Fibroblast of lung (primary cell): ENCODE data around the gene BAIAP2. TPM values are rescaled to one million over a fixed set of nuclear protein-coding genes. Genes with fewer than 3 reads are reported as not detected.

ENCODE experiments used
- DNase-seq, 2 donors: peaks; one replicate each; pipeline versions ENCODE4 v3.0.0 to v3.0.0-alpha.2; 2010; ENCODE audit warnings: low read depth in 2 of 2
- H2AFZ ChIP-seq: 2 replicates; pipeline ENCODE4 v1.5.1; 2012; ENCODE audit warnings: low read length, control low read depth, inconsistent platforms
- H3K27ac ChIP-seq: 2 replicates; pipeline ENCODE4 v1.5.1; 2011; ENCODE audit warnings: low read length, control low read depth; ENCODE audit not compliant: insufficient read depth
- H3K27me3 ChIP-seq: 2 replicates; pipeline ENCODE4 v1.5.1; 2011; ENCODE audit warnings: mild to moderate bottlenecking, low read length; ENCODE audit not compliant: control insufficient read depth, insufficient read depth
- H3K36me3 ChIP-seq: 2 replicates; pipeline ENCODE4 v1.5.1; 2011; ENCODE audit warnings: low read length; ENCODE audit not compliant: control insufficient read depth, insufficient read depth
- H3K4me1 ChIP-seq: 2 replicates; pipeline ENCODE4 v1.5.1; 2011; ENCODE audit warnings: low read length; ENCODE audit not compliant: control insufficient read depth, insufficient read depth; ENCODE audit errors: extremely low read depth
- H3K4me2 ChIP-seq: 2 replicates; pipeline ENCODE4 v1.5.1; 2011; ENCODE audit warnings: low read length, control low read depth; ENCODE audit not compliant: insufficient read depth; ENCODE audit errors: extremely low read depth
- H3K4me3 ChIP-seq, 4 experiments: fragments of 200-600 bp in 1 of 4; sonication (generic) in 1 of 4; replicated peaks in 1 of 4; 2 replicates each; pipeline ENCODE4 v1.5.1; 2011 to 2016; ENCODE audit warnings: low read length in 4 of 4, low read depth in 3 of 4, mild to moderate bottlenecking in 3 of 4, control low read depth in 2 of 4, inconsistent platforms in 1 of 4, mixed read lengths in 1 of 4; ENCODE audit not compliant: insufficient read depth in 1 of 4; ENCODE audit errors: control extremely low read depth in 1 of 4
- H3K79me2 ChIP-seq: 2 replicates; pipeline ENCODE4 v1.5.1; 2012; ENCODE audit warnings: mild to moderate bottlenecking, low read length, inconsistent platforms; ENCODE audit not compliant: control insufficient read depth, insufficient read depth
- H3K9ac ChIP-seq: 2 replicates; pipeline ENCODE4 v1.5.1; 2011; ENCODE audit warnings: mild to moderate bottlenecking, low read length, control low read depth; ENCODE audit not compliant: insufficient read depth
- H3K9me3 ChIP-seq: 2 replicates; pipeline ENCODE4 v1.5.1; 2012; ENCODE audit warnings: low read depth, low read length; ENCODE audit not compliant: control insufficient read depth, insufficient read depth
- H4K20me1 ChIP-seq: 2 replicates; pipeline ENCODE4 v1.5.1; 2011; ENCODE audit warnings: low read length; ENCODE audit not compliant: control insufficient read depth, insufficient read depth; ENCODE audit errors: extremely low read depth
- CTCF ChIP-seq, 2 donors: IDR thresholded peaks in 1 of 2; conservative IDR thresholded peaks in 1 of 2; 1 replicate in 1 of 2; 2 replicates in 1 of 2; pipeline ENCODE4 v1.5.1; 2011 to 2012; ENCODE audit warnings: low read length in 2 of 2, control low read depth in 1 of 2, inconsistent platforms in 1 of 2, low read depth in 1 of 2, mild to moderate bottlenecking in 1 of 2
- EZH2 ChIP-seq: IDR thresholded peaks from 2 replicates; pipeline ENCODE4 v1.5.1; 2012; ENCODE audit warnings: low read length, control low read depth, mild to moderate bottlenecking; ENCODE audit errors: missing control alignments
- polyA plus RNA-seq, 2 donors: library from polyadenylated mRNA; depleted of rRNA in 1 of 2; stranded (reverse) in 1 of 2; unstranded in 1 of 2; fragments of >200 nt; gene quantifications; 2 replicates each; pipeline ENCODE4 v1.2.1, GENCODE V29; 2011 to 2012; ENCODE audit warnings: missing spikeins in 1 of 2
- total RNA-seq: library from RNA; depleted of rRNA; stranded (reverse); fragments of >200 nt; gene quantifications from 2 replicates; pipeline ENCODE4 v1.2.1, GENCODE V29; 2014

BAIAP2 gene
- total and polyA plus RNA-seq, 2 donors (not counting 1 experiment from before 2014, with no cell fraction given) = 6.0 to 13.4 TPM

DNA sequence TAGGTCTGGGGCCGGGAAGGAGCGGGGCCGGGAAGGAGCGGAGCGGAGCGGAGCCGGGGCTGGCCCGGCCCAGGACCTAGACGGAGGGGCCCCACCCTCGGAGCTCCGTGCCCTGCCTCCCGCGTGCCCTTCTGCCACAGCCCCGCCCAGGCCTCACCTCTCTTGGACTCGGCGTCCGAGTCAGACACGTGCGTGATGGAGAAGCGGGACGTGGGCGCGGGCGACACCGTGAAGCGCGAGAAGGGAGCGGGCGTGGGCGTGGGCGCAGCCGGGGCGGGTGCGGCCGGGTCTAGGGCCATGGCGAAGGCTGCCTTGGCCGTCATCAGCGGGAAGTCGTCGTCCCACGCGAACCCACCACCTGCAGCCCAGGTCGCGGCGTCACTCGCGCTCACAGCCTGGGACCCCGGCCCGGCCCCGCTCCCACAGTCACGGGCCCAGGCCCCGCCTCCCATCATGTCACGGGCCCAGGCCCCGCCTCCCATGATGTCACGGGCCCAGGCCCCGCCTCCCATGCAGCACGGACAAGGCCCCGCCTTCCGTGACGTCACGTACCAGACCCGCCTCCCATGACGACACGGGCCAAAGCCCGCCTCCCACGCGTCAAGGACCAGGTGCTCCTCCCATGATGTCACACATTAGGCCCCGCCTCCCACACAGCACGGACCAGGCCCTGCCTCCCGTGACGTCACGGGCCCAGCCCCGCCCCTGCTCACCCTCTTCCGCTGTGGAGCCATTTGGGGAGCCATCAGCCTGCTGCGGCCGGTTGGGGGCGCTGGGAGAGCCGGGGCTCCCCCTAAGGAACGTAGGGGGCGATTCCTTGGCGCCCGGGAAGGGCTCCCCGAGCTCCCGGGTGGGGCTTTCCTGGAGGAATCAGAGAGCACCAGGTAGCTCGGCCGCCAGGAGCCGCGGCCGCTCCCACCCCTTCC lies 84.5 kb downstream of the BAIAP2 start:
- H3K4me3 ChIP-seq = peak overlapping the region; percentile 19 to 50 (median 44)
- no peaks in the 10 kb centered on the region for H3K27me3 ChIP-seq
- peak overlapping the region; percentile 80 for H3K4me2 ChIP-seq
- H3K9ac ChIP-seq = peak overlapping the region; percentile 59
- no peaks in the 10 kb centered on the region for H3K9me3 ChIP-seq
- DNase-seq = peak; percentile 92 to 96
- TF ChIP-seq EZH2 (no peak), CTCF (conservative IDR thresholded peaks at IDR 0.05 in 1 of 2, IDR thresholded peaks at IDR 0.05 in 1 of 2; ENCODE audit: low read depth in 1 of 2, low read length in 2 of 2) (no peak)
- H3K27ac ChIP-seq = peak overlapping the region; percentile 47
- peak overlapping the region; percentile 44 for H2AFZ ChIP-seq
- no peaks in the 10 kb centered on the region for H3K36me3 ChIP-seq
- no peaks in the 10 kb centered on the region for H3K79me2 ChIP-seq
- H4K20me1 ChIP-seq = no peaks in the 10 kb centered on the region
- no peaks in the 10 kb centered on the region for H3K4me1 ChIP-seq

DNA sequence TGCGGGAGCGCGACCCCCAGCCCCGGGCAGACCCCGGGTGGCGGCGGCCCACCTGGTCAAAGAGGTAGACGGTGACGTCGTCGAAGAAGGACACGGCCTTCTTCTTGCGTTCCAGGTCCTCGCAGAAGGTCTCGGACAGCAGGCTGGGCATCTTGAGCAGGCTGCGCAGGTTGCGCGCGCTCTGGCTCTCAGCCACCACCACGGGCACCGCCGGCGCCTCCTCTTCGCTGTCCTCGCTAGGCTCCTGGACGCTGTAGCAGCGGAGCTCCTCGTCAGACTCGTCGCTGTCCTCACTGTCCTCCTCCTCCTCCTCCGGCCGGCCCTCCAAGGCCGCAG lies 85.2 kb downstream of the BAIAP2 start:
- no peak overlapping the region for H3K4me2 ChIP-seq
- no peak overlapping the region for H3K4me3 ChIP-seq
- H3K4me1 ChIP-seq = no peaks in the 10 kb centered on the region
- H4K20me1 ChIP-seq = no peaks in the 10 kb centered on the region
- H3K79me2 ChIP-seq = no peaks in the 10 kb centered on the region
- no peaks in the 10 kb centered on the region for H3K27me3 ChIP-seq
- no peak overlapping the region for H2AFZ ChIP-seq
- H3K27ac ChIP-seq = no peak overlapping the region
- TF ChIP-seq CTCF (conservative IDR thresholded peaks at IDR 0.05 in 1 of 2, IDR thresholded peaks at IDR 0.05 in 1 of 2; ENCODE audit: low read depth in 1 of 2, low read length in 2 of 2) (no peak), EZH2 (no peak)
- no peak for DNase-seq
- no peaks in the 10 kb centered on the region for H3K36me3 ChIP-seq
- no peak overlapping the region for H3K9ac ChIP-seq
- H3K9me3 ChIP-seq = no peaks in the 10 kb centered on the region

GRCh38 chr17:81120695-81121621 lies 86.0 kb downstream of the BAIAP2 start:
- H3K27me3 ChIP-seq = no peaks in the 10 kb centered on the region
- TF ChIP-seq EZH2 (no peak), CTCF (conservative IDR thresholded peaks at IDR 0.05 in 1 of 2, IDR thresholded peaks at IDR 0.05 in 1 of 2; ENCODE audit: low read depth in 1 of 2, low read length in 2 of 2) (no peak)
- H4K20me1 ChIP-seq = no peaks in the 10 kb centered on the region
- H3K4me1 ChIP-seq = no peaks in the 10 kb centered on the region
- no peak overlapping the region for H3K4me3 ChIP-seq
- no peaks in the 10 kb centered on the region for H3K79me2 ChIP-seq
- no peak overlapping the region for H2AFZ ChIP-seq
- no peaks in the 10 kb centered on the region for H3K36me3 ChIP-seq
- no peaks in the 10 kb centered on the region for H3K9me3 ChIP-seq
- no peak for DNase-seq
- no peak overlapping the region for H3K4me2 ChIP-seq
- no peak overlapping the region for H3K27ac ChIP-seq
- H3K9ac ChIP-seq = no peak overlapping the region
